HCT116 (cell line): ENCODE results near the gene RNF225. TPM values are rescaled to one million over a fixed set of nuclear protein-coding genes. Genes with fewer than 3 reads are reported as not detected.

Source experiments
- ATAC-seq: fragments of 200-7000 bp; cut with Tn5 transposase; 2 replicates; pipeline ENCODE4 v1.9.1; 2020; ENCODE audit warnings: mild to moderate bottlenecking, moderate library complexity
- BruUV-seq: library from RNA; stranded (reverse); fragments of 400-500 nt; replicated peaks from 2 replicates; lab custom pipeline; 2021; lab: Mats Ljungman, UMichigan
- CTCF ChIA-PET: fragments of 300-600 bp; sonication (Branson Sonifier 250); formaldehyde crosslinking; loops from one replicate; lab custom pipeline; 2021; ENCODE audit warnings: antibody characterized with exemption; lab: Charles Lee
- POLR2A ChIA-PET: fragments of 300-600, 350-600 bp; sonication (Branson Sonifier 250); formaldehyde crosslinking; loops from one replicate; lab custom pipeline; 2021; ENCODE audit warnings: antibody characterized with exemption; lab: Charles Lee
- RAD21 ChIA-PET, 2 experiments: fragments of 300-600 bp; sonication (Branson Sonifier 250); formaldehyde crosslinking; loops; one replicate each; lab custom pipeline; 2023; ENCODE audit warnings: low total read pairs in 2 of 2; ENCODE audit not compliant: uncharacterized antibody in 2 of 2, unreplicated experiment in 2 of 2, low non-redundant PET in 1 of 2; lab: Charles Lee
- DNase-seq: peaks from one replicate; pipeline ENCODE4 v3.0.0-alpha.2; 2010; ENCODE audit warnings: low read depth, low spot score
- H2AFZ ChIP-seq: fragments of 200-600 bp; shearing (Covaris generic), sonication (generic); 2 replicates; pipeline ENCODE4 v1.6.1; 2017; ENCODE audit warnings: low read depth, mixed run types, mixed read lengths, antibody characterized with exemption, low read length; ENCODE audit not compliant: poor library complexity, severe bottlenecking
- H3K27ac ChIP-seq: 2 replicates; pipeline ENCODE4 v1.5.1; 2012; ENCODE audit warnings: low read depth, low read length
- H3K27me3 ChIP-seq: fragments of 200-600 bp; sonication (generic); 2 replicates; pipeline ENCODE4 v1.6.1; 2016; ENCODE audit warnings: mixed run types, low read length, mixed read lengths; ENCODE audit not compliant: insufficient read depth
- H3K36me3 ChIP-seq, 2 experiments: fragments of 200-500 bp in 1 of 2; fragments of 200-600 bp in 1 of 2; sonication (Bioruptor generic) in 1 of 2; sonication (generic) in 1 of 2; 2 replicates each; pipeline versions ENCODE4 v1.5.1 to v1.6.1; 2014 to 2016; ENCODE audit warnings: low read length in 2 of 2, inconsistent platforms in 1 of 2, mixed read lengths in 1 of 2, mixed run types in 1 of 2; ENCODE audit not compliant: insufficient read depth in 2 of 2, control insufficient read depth in 1 of 2
- H3K4me1 ChIP-seq, 2 experiments: fragments of 200-600 bp in 1 of 2; sonication (generic) in 1 of 2; 2 replicates each; pipeline versions ENCODE4 v1.5.1 to v1.6.1; 2012 to 2017; ENCODE audit warnings: low read length in 2 of 2, inconsistent platforms in 1 of 2, mild to moderate bottlenecking in 1 of 2, mixed read lengths in 1 of 2, mixed run types in 1 of 2, moderate library complexity in 1 of 2; ENCODE audit not compliant: insufficient read depth in 2 of 2, control insufficient read depth in 1 of 2
- H3K4me2 ChIP-seq: fragments of 200-600 bp; sonication (generic); 2 replicates; pipeline ENCODE4 v1.6.1; 2017; ENCODE audit warnings: mixed run types, low read length, mixed read lengths
- H3K4me3 ChIP-seq, 2 experiments: fragments of 200-600 bp in 1 of 2; sonication (generic) in 1 of 2; replicated peaks in 1 of 2; 2 replicates each; pipeline ENCODE4 v1.5.1; 2011 to 2016; ENCODE audit warnings: low read length in 2 of 2, control low read depth in 1 of 2, low read depth in 1 of 2, mild to moderate bottlenecking in 1 of 2, mixed read lengths in 1 of 2, mixed run types in 1 of 2
- H3K79me2 ChIP-seq: fragments of 200-600 bp; sonication (generic); 2 replicates; pipeline ENCODE4 v1.6.1; 2017; ENCODE audit warnings: mild to moderate bottlenecking, mixed run types, low read length, moderate library complexity, mixed read lengths; ENCODE audit not compliant: insufficient read depth
- H3K9ac ChIP-seq: fragments of 200-600 bp; sonication (generic); 2 replicates; pipeline ENCODE4 v1.6.1; 2016; ENCODE audit warnings: low read length, mixed read lengths
- H3K9me2 ChIP-seq: fragments of 200-600 bp; sonication (generic), shearing (Covaris generic); 2 replicates; pipeline ENCODE4 v1.6.1; 2017; ENCODE audit warnings: mixed run types, mild to moderate bottlenecking, moderate library complexity; ENCODE audit not compliant: insufficient read depth
- H3K9me3 ChIP-seq, 2 experiments: fragments of 200-500 bp in 1 of 2; fragments of 200-600 bp in 1 of 2; sonication (Bioruptor generic) in 1 of 2; sonication (generic) in 1 of 2; 2 replicates each; pipeline ENCODE4 v1.6.1; 2014 to 2017; ENCODE audit warnings: low read length in 2 of 2, mixed read lengths in 2 of 2, inconsistent platforms in 1 of 2, low read depth in 1 of 2, mild to moderate bottlenecking in 1 of 2, mixed run types in 1 of 2, moderate library complexity in 1 of 2; ENCODE audit not compliant: control insufficient read depth in 1 of 2, insufficient read depth in 1 of 2
- H4K20me1 ChIP-seq: fragments of 200-600 bp; sonication (generic), shearing (Covaris generic); 2 replicates; pipeline ENCODE4 v1.6.1; 2017; ENCODE audit warnings: mixed run types, mild to moderate bottlenecking, moderate library complexity; ENCODE audit not compliant: insufficient read depth
- ATF3 ChIP-seq: IDR thresholded peaks from 2 replicates; pipeline ENCODE4 v1.6.1; 2012
- CEBPB ChIP-seq: IDR thresholded peaks from 2 replicates; pipeline ENCODE4 v1.6.1; 2012; ENCODE audit warnings: low read depth
- EGR1 ChIP-seq: IDR thresholded peaks from 2 replicates; pipeline ENCODE4 v1.6.1; 2012; ENCODE audit warnings: low read depth
- ELF1 ChIP-seq: IDR thresholded peaks from 2 replicates; pipeline ENCODE4 v1.6.1; 2012; ENCODE audit warnings: low read depth, borderline replicate concordance
- FOSL1 ChIP-seq: IDR thresholded peaks from 2 replicates; pipeline ENCODE4 v1.6.1; 2012; ENCODE audit warnings: low read depth
- JUND ChIP-seq: IDR thresholded peaks from 2 replicates; pipeline ENCODE4 v1.6.1; 2012
- POLR2A ChIP-seq: IDR thresholded peaks from 2 replicates; pipeline ENCODE4 v1.7.0; 2011; ENCODE audit warnings: borderline replicate concordance; ENCODE audit not compliant: insufficient read depth, insufficient read length; ENCODE audit errors: extremely low read depth
- POLR2AphosphoS5 ChIP-seq: IDR thresholded peaks from 2 replicates; pipeline ENCODE4 v1.6.1; 2011; ENCODE audit warnings: mild to moderate bottlenecking, low read depth, low read length, moderate library complexity
- REST ChIP-seq: IDR thresholded peaks from 2 replicates; pipeline ENCODE4 v1.6.1; 2012; ENCODE audit warnings: low read depth
- SIN3A ChIP-seq: IDR thresholded peaks from 2 replicates; pipeline ENCODE4 v1.6.1; 2012; ENCODE audit warnings: low read depth
- SP1 ChIP-seq: IDR thresholded peaks from 2 replicates; pipeline ENCODE4 v1.6.1; 2012; ENCODE audit warnings: low read depth
- SRF ChIP-seq: IDR thresholded peaks from 2 replicates; pipeline ENCODE4 v1.6.1; 2012; ENCODE audit warnings: low read depth
- YY1 ChIP-seq: IDR thresholded peaks from 2 replicates; pipeline ENCODE4 v1.6.1; 2011; ENCODE audit warnings: low read length, low read depth, moderate library complexity, mild to moderate bottlenecking; ENCODE audit not compliant: insufficient replicate concordance; ENCODE audit errors: extremely low read depth
- ZNF274 ChIP-seq: fragments of 200-500 bp; sonication (Bioruptor generic); IDR thresholded peaks from 2 replicates; pipeline ENCODE4 v1.6.1; 2014; ENCODE audit warnings: mild to moderate bottlenecking, low read depth, low read length, inconsistent platforms
- intact Hi-C: fragments of 100-400 bp; cut with micrococcal nuclease; formaldehyde crosslinking; loops from 2 replicates; pipeline ENCODE4 v1.10.0; 2022
- total RNA-seq: library from RNA; stranded (reverse); gene quantifications from one replicate; pipeline ENCODE4 v1.2.1, GENCODE V29; 2021; ENCODE audit not compliant: unreplicated experiment

RNF225 gene
- total RNA-seq, 1 experiment from 2014 or later: 1.2 TPM

- BruUV-seq: no TSS peak
- Histone ChIP-seq H3K9me3 (no peaks in the 10 kb centered on the region), H3K9ac (0 out of 2 replicates have a peak overlapping the region, but pooled peaks have one; percentile 5), H3K4me3 (no peak overlapping the region), H3K36me3 (peaks cover 33 to 64% of the 10 kb centered on the region in 2 experiments; a peak in 3 of 4 replicates), H3K27ac (peak overlapping the region; percentile 23; the same call in 1 of the 2 replicates), H3K27me3 (no peaks in the 10 kb centered on the region), H3K4me2 (0 out of 2 replicates have a peak overlapping the region, but pooled peaks have one; percentile 48), H3K79me2 (peaks cover 54% of the 10 kb centered on the region)
- ATAC-seq: no peak
- DNase-seq: no peak
- ChIA-PET CTCF (no interaction called here), RAD21 (no interaction called here), POLR2A (no interaction called here)
- intact Hi-C loops: no loop called here
- TF ChIP-seq YY1 (no peak), REST (no peak), SIN3A (no peak), FOSL1 (no peak), JUND (no peak), SP1 (no peak), ATF3 (no peak), POLR2A (no peak), ELF1 (no peak), CEBPB (no peak), SRF (no peak), EGR1 (no peak), POLR2AphosphoS5 (no peak), ZNF274 (no peak)
- TF ChIP-seq, all 23 proteins: peak for 0
- Histone ChIP-seq H3K4me1 (peaks cover 24 to 65% of the 10 kb centered on the region in 2 experiments), H4K20me1 (peaks cover 41% of the 10 kb centered on the region; the same call in 1 of the 2 replicates), H3K9me2 (no peaks in the 10 kb centered on the region), H2AFZ (no peak overlapping the region)
Observed at GRCh38 chr19:58392945-58393724, 2.3 kb upstream of the RNF225 start.
